Measurements from ENCODE around the gene KATNAL2.
"Not testable (repeated sequence)": the region's sequence is repeated elsewhere in the genome, so short reads cannot be mapped to it uniquely, and the experiment has no call there.

KATNAL2 gene

GRCh38 chr18:46953195-46953594 is 35.8 kb downstream of the KATNAL2 start:
- no peak overlapping the region for H3K4me3 ChIP-seq (ENCODE audit: control insufficient read depth, low read depth, low read length)
- no peak for DNase-seq (ENCODE audit: low read depth)

GRCh38 chr18:46958209-46958608 is 40.8 kb downstream of the KATNAL2 start:
- no peak overlapping the region for H3K4me3 ChIP-seq (ENCODE audit: control insufficient read depth, low read depth, low read length)
- DNase-seq (ENCODE audit: low read depth): no peak
- no peak for TF ChIP-seq CTCF (IDR thresholded peaks at IDR 0.05; ENCODE audit: control insufficient read depth, insufficient read depth, low read depth, low read length, missing control alignments)

More at GRCh38 chr18:46953195-46953594, 35.8 kb downstream of the KATNAL2 start:
- no peak for TF ChIP-seq CTCF (IDR thresholded peaks at IDR 0.05; ENCODE audit: control insufficient read depth, insufficient read depth, low read depth, low read length, missing control alignments)

- H3K4me3 ChIP-seq (ENCODE audit: control insufficient read depth, low read depth, low read length); DNase-seq (ENCODE audit: low read depth): not testable (repeated sequence)
These were observed 46.5 kb downstream of the KATNAL2 start for GRCh38 chr18:46963656-46964578.

GRCh38 chr18:46964579-46965293 is 47.3 kb downstream of the KATNAL2 start:
- not testable (repeated sequence) for H3K4me3 ChIP-seq (ENCODE audit: control insufficient read depth, low read depth, low read length); DNase-seq (ENCODE audit: low read depth)

- not testable (repeated sequence) for DNase-seq (ENCODE audit: low read depth); H3K4me3 ChIP-seq (ENCODE audit: control insufficient read depth, low read depth, low read length)
These were observed 48.9 kb downstream of the KATNAL2 start for GRCh38 chr18:46966266-46966665.

GRCh38 chr18:46969551-46969950 is 52.1 kb downstream of the KATNAL2 start:
- DNase-seq (ENCODE audit: low read depth); H3K4me3 ChIP-seq (ENCODE audit: control insufficient read depth, low read depth, low read length): not testable (repeated sequence)

GRCh38 chr18:47019870-47020269 is 102.5 kb downstream of the KATNAL2 start:
- DNase-seq (ENCODE audit: low read depth); H3K4me3 ChIP-seq (ENCODE audit: control insufficient read depth, low read depth, low read length): not testable (repeated sequence)

- DNase-seq (ENCODE audit: low read depth); H3K4me3 ChIP-seq (ENCODE audit: control insufficient read depth, low read depth, low read length): not testable (repeated sequence)
These were observed 103.4 kb downstream of the KATNAL2 start for GRCh38 chr18:47020757-47021156.

GRCh38 chr18:47022821-47023220 is 105.4 kb downstream of the KATNAL2 start:
- DNase-seq (ENCODE audit: low read depth): not testable (repeated sequence)

GRCh38 chr18:47023769-47024465 is 106.5 kb downstream of the KATNAL2 start:
- DNase-seq (ENCODE audit: low read depth); H3K4me3 ChIP-seq (ENCODE audit: control insufficient read depth, low read depth, low read length): not testable (repeated sequence)

More at GRCh38 chr18:47022821-47023220, 105.4 kb downstream of the KATNAL2 start:
- not testable (repeated sequence) for H3K4me3 ChIP-seq (ENCODE audit: control insufficient read depth, low read depth, low read length)

GRCh38 chr18:47025557-47026174 is 108.3 kb downstream of the KATNAL2 start:
- not testable (repeated sequence) for H3K4me3 ChIP-seq (ENCODE audit: control insufficient read depth, low read depth, low read length); DNase-seq (ENCODE audit: low read depth)

GRCh38 chr18:47028738-47029137 is 111.3 kb downstream of the KATNAL2 start:
- not testable (repeated sequence) for DNase-seq (ENCODE audit: low read depth); H3K4me3 ChIP-seq (ENCODE audit: control insufficient read depth, low read depth, low read length)

- not testable (repeated sequence) for DNase-seq (ENCODE audit: low read depth)
These were observed 112.4 kb downstream of the KATNAL2 start for GRCh38 chr18:47029684-47030353.

GRCh38 chr18:47030887-47031286 is 113.5 kb downstream of the KATNAL2 start:
- not testable (repeated sequence) for H3K4me3 ChIP-seq (ENCODE audit: control insufficient read depth, low read depth, low read length); DNase-seq (ENCODE audit: low read depth)

More at GRCh38 chr18:47029684-47030353, 112.4 kb downstream of the KATNAL2 start:
- H3K4me3 ChIP-seq (ENCODE audit: control insufficient read depth, low read depth, low read length): not testable (repeated sequence)
